A673 (cell line): ENCODE data around the gene EPHA6.

Experiments
- EZH2 ChIP-seq: fragments of 200-600 bp; sonication (generic); IDR thresholded peaks from 2 replicates; pipeline ENCODE4 v1.6.1; 2017; ENCODE audit warnings: borderline replicate concordance, low read depth, mild to moderate bottlenecking, mixed read lengths, antibody characterized with exemption, low read length; ENCODE audit not compliant: poor library complexity, severe bottlenecking
- TF ChIP-seq, protein P1 (sequence below): fragments of 300-800, 200-600 bp; sonication (generic); conservative IDR thresholded peaks from 2 replicates; pipeline ENCODE4 v1.5.1; 2017; ENCODE audit warnings: low read depth, mild to moderate bottlenecking, antibody characterized with exemption, low read length, moderate library complexity, mixed read lengths

DNA sequence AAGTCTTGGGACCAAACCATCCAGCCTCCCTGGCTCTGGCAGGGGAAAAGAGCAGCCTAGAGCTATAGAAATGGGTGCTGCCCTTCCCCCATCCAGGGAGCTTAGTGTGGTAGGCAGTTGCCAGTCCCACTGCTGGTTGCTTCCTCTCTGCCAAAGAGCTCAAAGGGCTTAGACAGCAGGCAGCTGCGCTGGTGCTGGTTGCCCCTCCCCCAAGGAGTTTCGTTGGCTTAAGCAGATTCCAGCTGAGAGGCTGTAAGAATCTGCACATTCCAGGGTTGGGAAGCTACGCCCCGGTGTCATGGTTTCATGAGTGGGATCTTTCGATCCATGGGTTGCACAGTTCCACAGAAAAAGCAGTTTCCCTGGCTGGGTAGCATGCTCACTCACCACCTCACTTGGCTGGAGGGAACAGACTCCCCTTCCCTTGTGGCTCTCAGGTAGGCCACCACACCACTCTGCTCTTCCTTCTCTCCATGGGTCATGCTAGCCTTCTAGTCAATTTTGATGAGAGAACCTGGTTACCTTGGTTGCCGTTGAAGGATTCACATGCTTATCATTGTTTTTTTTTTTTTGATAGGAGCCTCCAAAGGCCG lies 195.1 kb downstream of the EPHA6 start:
- TF ChIP-seq, protein P1, sequence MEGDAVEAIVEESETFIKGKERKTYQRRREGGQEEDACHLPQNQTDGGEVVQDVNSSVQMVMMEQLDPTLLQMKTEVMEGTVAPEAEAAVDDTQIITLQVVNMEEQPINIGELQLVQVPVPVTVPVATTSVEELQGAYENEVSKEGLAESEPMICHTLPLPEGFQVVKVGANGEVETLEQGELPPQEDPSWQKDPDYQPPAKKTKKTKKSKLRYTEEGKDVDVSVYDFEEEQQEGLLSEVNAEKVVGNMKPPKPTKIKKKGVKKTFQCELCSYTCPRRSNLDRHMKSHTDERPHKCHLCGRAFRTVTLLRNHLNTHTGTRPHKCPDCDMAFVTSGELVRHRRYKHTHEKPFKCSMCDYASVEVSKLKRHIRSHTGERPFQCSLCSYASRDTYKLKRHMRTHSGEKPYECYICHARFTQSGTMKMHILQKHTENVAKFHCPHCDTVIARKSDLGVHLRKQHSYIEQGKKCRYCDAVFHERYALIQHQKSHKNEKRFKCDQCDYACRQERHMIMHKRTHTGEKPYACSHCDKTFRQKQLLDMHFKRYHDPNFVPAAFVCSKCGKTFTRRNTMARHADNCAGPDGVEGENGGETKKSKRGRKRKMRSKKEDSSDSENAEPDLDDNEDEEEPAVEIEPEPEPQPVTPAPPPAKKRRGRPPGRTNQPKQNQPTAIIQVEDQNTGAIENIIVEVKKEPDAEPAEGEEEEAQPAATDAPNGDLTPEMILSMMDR = no peak
- no peak for TF ChIP-seq EZH2
